Astrocyte (in vitro differentiated cells and primary cell): ENCODE measurements around the gene PLA2G2F. TPM values are rescaled to one million over a fixed set of nuclear protein-coding genes. Genes with fewer than 3 reads are reported as not detected.

ENCODE experiments used
- DNase-seq: peaks from one replicate; pipeline ENCODE4 v3.0.0-alpha.2; 2010; ENCODE audit warnings: low read depth
- FAIRE-seq: peaks from 2 replicates; lab custom pipeline; 2011; peaks lifted over from hg19 to GRCh38; lab: Jason Lieb, UNC
- H2AFZ ChIP-seq: 2 replicates; pipeline ENCODE4 v1.6.0; 2012; ENCODE audit warnings: low read depth, low read length, inconsistent platforms
- H3K27ac ChIP-seq: 2 replicates; pipeline ENCODE4 v1.5.1; 2011; ENCODE audit warnings: low read depth, low read length, inconsistent platforms
- H3K27me3 ChIP-seq: 2 replicates; pipeline ENCODE4 v1.6.0; 2011; ENCODE audit warnings: low read length, inconsistent platforms; ENCODE audit not compliant: insufficient read depth
- H3K36me3 ChIP-seq: 2 replicates; pipeline ENCODE4 v1.5.1; 2011; ENCODE audit warnings: low read length, inconsistent platforms; ENCODE audit not compliant: insufficient read depth
- H3K4me1 ChIP-seq: 2 replicates; pipeline ENCODE4 v1.5.1; 2011; ENCODE audit warnings: low read length, inconsistent platforms; ENCODE audit not compliant: insufficient read depth
- H3K4me2 ChIP-seq: 2 replicates; pipeline ENCODE4 v1.6.0; 2012; ENCODE audit warnings: low read length, inconsistent platforms
- H3K4me3 ChIP-seq: 2 replicates; pipeline ENCODE4 v1.5.1; 2011; ENCODE audit warnings: low read depth, mild to moderate bottlenecking, low read length, inconsistent platforms; ENCODE audit not compliant: insufficient read depth
- H3K79me2 ChIP-seq: 2 replicates; pipeline ENCODE4 v1.6.0; 2012; ENCODE audit warnings: mild to moderate bottlenecking, low read length, inconsistent platforms; ENCODE audit not compliant: insufficient read depth
- H3K9ac ChIP-seq: 2 replicates; pipeline ENCODE4 v1.6.0; 2012; ENCODE audit warnings: mild to moderate bottlenecking, low read length, inconsistent platforms
- H3K9me3 ChIP-seq: 2 replicates; pipeline ENCODE4 v1.5.1; 2012; ENCODE audit warnings: low read depth, mild to moderate bottlenecking, low read length, inconsistent platforms; ENCODE audit not compliant: insufficient read depth
- H4K20me1 ChIP-seq: 2 replicates; pipeline ENCODE4 v1.6.0; 2012; ENCODE audit warnings: low read length, inconsistent platforms; ENCODE audit not compliant: insufficient read depth
- H3K27ac Mint-ChIP-seq: one replicate; pipeline ENCODE4 v1.8.0; 2021; ENCODE audit warnings: mild to moderate bottlenecking, mixed read lengths; ENCODE audit not compliant: unreplicated experiment
- H3K27me3 Mint-ChIP-seq: one replicate; pipeline ENCODE4 v1.8.0; 2021; ENCODE audit warnings: low read depth, mixed read lengths; ENCODE audit not compliant: unreplicated experiment
- H3K36me3 Mint-ChIP-seq: one replicate; pipeline ENCODE4 v1.8.0; 2021; ENCODE audit warnings: low read depth, mixed read lengths; ENCODE audit not compliant: unreplicated experiment
- H3K4me1 Mint-ChIP-seq: one replicate; pipeline ENCODE4 v1.8.0; 2021; ENCODE audit warnings: low read depth, mixed read lengths; ENCODE audit not compliant: unreplicated experiment
- H3K4me3 Mint-ChIP-seq: one replicate; pipeline ENCODE4 v1.8.0; 2021; ENCODE audit warnings: mild to moderate bottlenecking, moderate library complexity, mixed read lengths; ENCODE audit not compliant: unreplicated experiment
- H3K9me3 Mint-ChIP-seq: one replicate; pipeline ENCODE4 v1.8.0; 2021; ENCODE audit warnings: mild to moderate bottlenecking, mixed read lengths; ENCODE audit not compliant: unreplicated experiment
- EZH2 ChIP-seq: IDR thresholded peaks from 2 replicates; pipeline ENCODE4 v1.6.1; 2012; ENCODE audit warnings: mild to moderate bottlenecking, low read length, inconsistent platforms; ENCODE audit not compliant: insufficient read depth
- total RNA-seq: library from RNA; stranded (reverse); gene quantifications from 2 replicates; pipeline ENCODE4 v1.2.1, GENCODE V29; 2021
- TF ChIP-seq, protein P1 (sequence below): IDR thresholded peaks from 2 replicates; pipeline ENCODE4 v1.5.1; 2011; ENCODE audit warnings: low read depth, mild to moderate bottlenecking, inconsistent platforms, low read length, moderate library complexity; ENCODE audit not compliant: insufficient read depth

The PLA2G2F gene
- total RNA-seq, 1 donor from 2014 or later: 0.23 TPM

DNA sequence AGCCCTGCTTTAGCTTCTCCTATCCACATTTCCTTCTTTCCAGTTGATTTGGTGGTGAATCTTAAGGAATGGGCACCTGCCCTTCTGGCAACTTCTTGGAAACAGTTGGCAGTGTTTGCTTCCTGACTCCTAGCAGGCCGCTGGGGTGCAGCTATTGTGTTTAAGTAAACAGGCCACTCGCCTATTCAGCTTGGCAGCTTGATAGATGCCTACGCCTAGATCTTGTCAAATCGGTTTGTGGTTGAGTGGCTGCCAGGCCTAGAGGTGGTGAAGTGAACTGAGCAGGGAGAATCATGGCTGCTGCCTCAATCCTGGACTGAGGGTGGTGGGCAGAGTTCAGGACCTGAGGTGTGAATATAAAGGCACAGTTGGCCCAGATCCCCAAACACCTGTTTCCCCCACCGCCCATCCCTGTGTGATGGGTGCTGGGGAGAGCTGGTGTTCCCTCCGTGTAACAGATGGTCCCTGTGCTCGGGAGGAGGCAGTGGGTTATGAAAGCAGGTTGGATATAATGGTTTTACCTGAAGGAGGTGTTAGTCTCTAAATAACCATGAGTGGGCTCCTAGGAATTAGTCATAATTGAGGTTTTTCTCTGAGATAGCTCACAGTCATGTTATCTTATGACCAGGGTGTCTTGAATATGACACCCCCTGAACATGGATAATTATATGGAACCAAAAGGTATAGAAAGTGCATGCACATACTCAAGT lies 48.1 kb downstream of the PLA2G2F start:
- H3K79me2 ChIP-seq: no peaks in the 10 kb centered on the region
- Mint-ChIP-seq H3K36me3 (peaks cover 2% of the 10 kb centered on the region), H3K27me3 (peaks cover 77% of the 10 kb centered on the region), H3K27ac (no peak overlapping the region), H3K4me1 (peaks cover 11% of the 10 kb centered on the region), H3K9me3 (peaks cover 14% of the 10 kb centered on the region), H3K4me3 (no peak overlapping the region)
- TF ChIP-seq, protein P1, sequence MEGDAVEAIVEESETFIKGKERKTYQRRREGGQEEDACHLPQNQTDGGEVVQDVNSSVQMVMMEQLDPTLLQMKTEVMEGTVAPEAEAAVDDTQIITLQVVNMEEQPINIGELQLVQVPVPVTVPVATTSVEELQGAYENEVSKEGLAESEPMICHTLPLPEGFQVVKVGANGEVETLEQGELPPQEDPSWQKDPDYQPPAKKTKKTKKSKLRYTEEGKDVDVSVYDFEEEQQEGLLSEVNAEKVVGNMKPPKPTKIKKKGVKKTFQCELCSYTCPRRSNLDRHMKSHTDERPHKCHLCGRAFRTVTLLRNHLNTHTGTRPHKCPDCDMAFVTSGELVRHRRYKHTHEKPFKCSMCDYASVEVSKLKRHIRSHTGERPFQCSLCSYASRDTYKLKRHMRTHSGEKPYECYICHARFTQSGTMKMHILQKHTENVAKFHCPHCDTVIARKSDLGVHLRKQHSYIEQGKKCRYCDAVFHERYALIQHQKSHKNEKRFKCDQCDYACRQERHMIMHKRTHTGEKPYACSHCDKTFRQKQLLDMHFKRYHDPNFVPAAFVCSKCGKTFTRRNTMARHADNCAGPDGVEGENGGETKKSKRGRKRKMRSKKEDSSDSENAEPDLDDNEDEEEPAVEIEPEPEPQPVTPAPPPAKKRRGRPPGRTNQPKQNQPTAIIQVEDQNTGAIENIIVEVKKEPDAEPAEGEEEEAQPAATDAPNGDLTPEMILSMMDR: no peak
- no peak for TF ChIP-seq EZH2
- no peak overlapping the region for H2AFZ ChIP-seq
- DNase-seq (no peak), FAIRE-seq (no peak)
- peaks cover 48% of the 10 kb centered on the region for H3K27me3 ChIP-seq
- H4K20me1 ChIP-seq: no peaks in the 10 kb centered on the region
- H3K9ac ChIP-seq: no peak overlapping the region
- peaks cover 7% of the 10 kb centered on the region for H3K4me1 ChIP-seq
- H3K4me2 ChIP-seq: no peak overlapping the region
- H3K36me3 ChIP-seq: no peaks in the 10 kb centered on the region
- no peak overlapping the region for H3K4me3 ChIP-seq
- no peak overlapping the region for H3K27ac ChIP-seq
- H3K9me3 ChIP-seq: no peaks in the 10 kb centered on the region

DNA sequence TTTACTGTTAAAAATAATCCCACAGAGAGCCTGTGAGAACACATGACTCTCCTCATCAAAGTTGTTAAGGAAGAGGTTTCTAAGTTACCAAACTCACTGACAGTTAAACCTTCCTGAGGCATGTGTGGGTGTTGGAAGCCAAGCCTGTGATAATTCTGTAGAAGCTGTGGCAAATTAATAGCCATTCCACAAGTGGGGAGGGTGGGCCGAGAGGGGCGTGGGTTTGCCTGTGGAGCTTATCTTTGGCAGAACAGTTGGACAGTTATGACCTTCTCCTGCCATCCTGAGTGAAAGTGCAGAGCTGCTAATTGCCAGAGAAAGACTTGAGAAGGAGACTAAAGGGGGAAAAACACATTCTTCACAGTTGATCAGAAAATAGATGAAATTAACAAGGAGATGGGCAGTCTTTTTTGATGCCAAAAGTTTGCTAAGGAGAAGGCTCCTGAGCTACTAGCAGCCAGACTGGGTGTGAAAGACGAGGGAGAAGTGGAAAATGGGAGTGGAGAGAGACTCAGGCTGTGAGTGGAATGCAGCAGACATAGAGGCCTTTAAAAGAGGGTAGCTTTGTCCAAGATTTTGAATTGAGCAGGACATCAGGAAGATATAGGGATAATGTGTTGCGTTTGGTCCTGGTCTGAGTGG lies 48.8 kb downstream of the PLA2G2F start:
- peaks cover 76% of the 10 kb centered on the region for H3K27me3 Mint-ChIP-seq
- H3K4me1 ChIP-seq: peaks cover 7% of the 10 kb centered on the region

More for the DNA sequence above, 48.8 kb downstream of the PLA2G2F start:
- no peak for DNase-seq
- TF ChIP-seq EZH2: no peak
- TF ChIP-seq, protein P1: no peak
- no peak overlapping the region for H3K4me2 ChIP-seq
- H2AFZ ChIP-seq: no peak overlapping the region
- no peak overlapping the region for H3K27ac ChIP-seq
- H3K27me3 ChIP-seq: peaks cover 48% of the 10 kb centered on the region
- Mint-ChIP-seq H3K9me3 (peaks cover 14% of the 10 kb centered on the region), H3K4me3 (no peak overlapping the region), H3K4me1 (peaks cover 13% of the 10 kb centered on the region), H3K36me3 (peaks cover 2% of the 10 kb centered on the region), H3K27ac (no peak overlapping the region)
- no peak overlapping the region for H3K4me3 ChIP-seq
- no peaks in the 10 kb centered on the region for H4K20me1 ChIP-seq
- no peaks in the 10 kb centered on the region for H3K36me3 ChIP-seq
- no peak for FAIRE-seq
- no peak overlapping the region for H3K9ac ChIP-seq
- H3K79me2 ChIP-seq: no peaks in the 10 kb centered on the region
- no peaks in the 10 kb centered on the region for H3K9me3 ChIP-seq
